Astrocyte (in vitro differentiated cells and primary cell): ENCODE results near the gene SECISBP2L.

Experiments
- EZH2 ChIP-seq: IDR thresholded peaks from 2 replicates; pipeline ENCODE4 v1.6.1; 2012; ENCODE audit warnings: mild to moderate bottlenecking, low read length, inconsistent platforms; ENCODE audit not compliant: insufficient read depth
- TF ChIP-seq, protein P1 (sequence below): IDR thresholded peaks from 2 replicates; pipeline ENCODE4 v1.5.1; 2011; ENCODE audit warnings: low read depth, mild to moderate bottlenecking, inconsistent platforms, low read length, moderate library complexity; ENCODE audit not compliant: insufficient read depth

- TF ChIP-seq, protein P1, sequence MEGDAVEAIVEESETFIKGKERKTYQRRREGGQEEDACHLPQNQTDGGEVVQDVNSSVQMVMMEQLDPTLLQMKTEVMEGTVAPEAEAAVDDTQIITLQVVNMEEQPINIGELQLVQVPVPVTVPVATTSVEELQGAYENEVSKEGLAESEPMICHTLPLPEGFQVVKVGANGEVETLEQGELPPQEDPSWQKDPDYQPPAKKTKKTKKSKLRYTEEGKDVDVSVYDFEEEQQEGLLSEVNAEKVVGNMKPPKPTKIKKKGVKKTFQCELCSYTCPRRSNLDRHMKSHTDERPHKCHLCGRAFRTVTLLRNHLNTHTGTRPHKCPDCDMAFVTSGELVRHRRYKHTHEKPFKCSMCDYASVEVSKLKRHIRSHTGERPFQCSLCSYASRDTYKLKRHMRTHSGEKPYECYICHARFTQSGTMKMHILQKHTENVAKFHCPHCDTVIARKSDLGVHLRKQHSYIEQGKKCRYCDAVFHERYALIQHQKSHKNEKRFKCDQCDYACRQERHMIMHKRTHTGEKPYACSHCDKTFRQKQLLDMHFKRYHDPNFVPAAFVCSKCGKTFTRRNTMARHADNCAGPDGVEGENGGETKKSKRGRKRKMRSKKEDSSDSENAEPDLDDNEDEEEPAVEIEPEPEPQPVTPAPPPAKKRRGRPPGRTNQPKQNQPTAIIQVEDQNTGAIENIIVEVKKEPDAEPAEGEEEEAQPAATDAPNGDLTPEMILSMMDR: no peak
- TF ChIP-seq EZH2: no peak
Observed at GRCh38 chr15:49058559-49058958, 12.3 kb upstream of the SECISBP2L start.
